ENCODE results near the gene PTBP2.
A peak's percentile ranks its signal among the peaks of the same experiment; 100 is the strongest.

The PTBP2 gene

GRCh38 chr1:96714881-96715280 lies 6.7 kb upstream of the PTBP2 start:
- H3K4me3 ChIP-seq (ENCODE audit: low read depth, low read length), result no peak overlapping the region
- DNase-seq (ENCODE audit: low read depth), result no peak
- no peak for TF ChIP-seq CTCF (IDR thresholded peaks at IDR 0.05; ENCODE audit: low read depth, low read length, missing control alignments)

GRCh38 chr1:96715482-96715881 lies 6.1 kb upstream of the PTBP2 start:
- no peak overlapping the region for H3K4me3 ChIP-seq (ENCODE audit: low read depth, low read length)
- no peak for TF ChIP-seq CTCF (IDR thresholded peaks at IDR 0.05; ENCODE audit: low read depth, low read length, missing control alignments)

GRCh38 chr1:96721053-96721415 lies 550 bp upstream of the PTBP2 start:
- peak overlapping the region; percentile 72 for H3K4me3 ChIP-seq (ENCODE audit: low read depth, low read length)
- TF ChIP-seq CTCF (IDR thresholded peaks at IDR 0.05; ENCODE audit: low read depth, low read length, missing control alignments), result no peak
- no peak for DNase-seq (ENCODE audit: low read depth)

More at GRCh38 chr1:96715482-96715881, 6.1 kb upstream of the PTBP2 start:
- no peak for DNase-seq (ENCODE audit: low read depth)

GRCh38 chr1:96722161-96722922 lies 758 bp downstream of the PTBP2 start:
- DNase-seq (ENCODE audit: low read depth), result no peak
- no peak for TF ChIP-seq CTCF (IDR thresholded peaks at IDR 0.05; ENCODE audit: low read depth, low read length, missing control alignments)
- peak overlapping the region; percentile 72 for H3K4me3 ChIP-seq (ENCODE audit: low read depth, low read length)

GRCh38 chr1:96722958-96723357 lies 1.4 kb downstream of the PTBP2 start:
- DNase-seq (ENCODE audit: low read depth), result no peak
- H3K4me3 ChIP-seq (ENCODE audit: low read depth, low read length), result peak overlapping the region; percentile 72; the same call in 1 of the 2 replicates
- TF ChIP-seq CTCF (IDR thresholded peaks at IDR 0.05; ENCODE audit: low read depth, low read length, missing control alignments), result no peak

GRCh38 chr1:96723377-96723776 lies 1.8 kb downstream of the PTBP2 start:
- no peak for DNase-seq (ENCODE audit: low read depth)
- TF ChIP-seq CTCF (IDR thresholded peaks at IDR 0.05; ENCODE audit: low read depth, low read length, missing control alignments), result no peak
- H3K4me3 ChIP-seq (ENCODE audit: low read depth, low read length), result peak overlapping the region; percentile 72; the same call in 1 of the 2 replicates

GRCh38 chr1:96723936-96724335 lies 2.4 kb downstream of the PTBP2 start:
- no peak overlapping the region for H3K4me3 ChIP-seq (ENCODE audit: low read depth, low read length)
- no peak for DNase-seq (ENCODE audit: low read depth)

More at GRCh38 chr1:96723936-96724335, 2.4 kb downstream of the PTBP2 start:
- TF ChIP-seq CTCF (IDR thresholded peaks at IDR 0.05; ENCODE audit: low read depth, low read length, missing control alignments), result no peak

Data from GM12864 (cell line).